ENCODE data around the gene KRT1.
A peak's percentile ranks its signal among the peaks of the same experiment; 100 is the strongest.
"Not testable (repeated sequence)": the region's sequence is repeated elsewhere in the genome, so short reads cannot be mapped to it uniquely, and the experiment has no call there.

Gene KRT1

DNA sequence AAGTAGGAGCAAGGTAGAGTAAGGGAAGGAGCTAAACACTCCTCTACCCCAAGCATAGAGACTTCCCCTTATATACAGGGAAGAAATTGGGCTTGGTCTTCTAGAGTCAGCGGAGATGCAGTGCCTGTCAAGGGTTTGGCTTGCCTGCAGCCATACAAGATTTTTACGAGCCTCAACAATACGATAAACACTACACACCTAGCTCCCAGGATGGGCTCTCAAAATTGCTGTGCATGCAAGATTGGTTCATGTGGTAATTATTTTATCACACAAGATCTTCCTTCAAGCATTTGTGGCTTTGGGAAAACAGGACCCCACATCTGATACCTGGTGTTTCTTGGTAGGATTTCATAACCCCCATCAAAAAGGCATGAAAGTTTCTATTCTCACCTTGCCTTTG, at the start of gene KRT1:
TSS of gene KRT1 (minus strand) at position 45 of the 400 bp plus-strand sequence. CDS start 59 bp downstream, outside the sequence.
- DNase-seq, result no peak

GRCh38 chr12:52729147-52729546, 48.9 kb upstream of the KRT1 start:
- no peak for DNase-seq

- no peak for DNase-seq
Observed at GRCh38 chr12:52728374-52728773, 48.2 kb upstream of the KRT1 start.

DNA sequence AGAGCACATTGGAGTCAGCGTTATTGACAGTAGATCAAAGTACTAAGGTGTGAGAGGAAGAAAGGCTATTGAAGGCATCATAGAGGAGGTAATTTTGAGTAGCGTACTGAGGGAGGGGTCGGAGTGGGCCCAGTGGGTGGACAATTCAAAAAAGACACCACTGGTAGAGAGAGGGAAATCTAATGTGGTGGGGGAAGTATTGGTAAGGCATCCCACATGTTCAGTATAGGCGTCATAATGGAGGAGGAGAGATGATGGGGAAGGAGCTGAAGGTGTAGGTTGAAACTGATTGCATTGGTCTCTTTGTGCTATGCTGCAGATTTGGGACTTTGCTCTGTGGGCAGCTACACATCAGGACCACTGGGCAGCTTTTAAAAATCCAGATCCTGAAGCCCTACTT, 46.8 kb upstream of the KRT1 start:
- DNase-seq, result no peak

DNA sequence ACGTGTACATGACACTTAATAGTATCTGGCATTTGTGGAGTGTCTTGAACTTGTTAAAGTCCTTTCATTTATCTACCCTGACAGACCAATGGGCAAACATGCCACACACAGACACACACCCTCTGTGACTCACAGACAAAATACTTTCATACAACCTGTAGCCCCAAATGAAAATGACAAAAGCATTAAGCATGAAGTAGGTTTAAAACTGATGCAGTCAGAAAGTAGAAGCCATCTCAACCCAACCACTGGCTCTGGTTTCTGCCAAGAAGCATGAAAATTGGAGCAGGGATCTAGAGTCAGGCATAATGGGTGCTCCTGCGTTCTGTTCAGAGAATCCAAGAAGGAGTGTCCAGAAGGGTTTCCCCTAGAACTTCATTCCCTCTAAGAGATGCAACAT, 46.2 kb upstream of the KRT1 start:
- DNase-seq, result no peak

DNA sequence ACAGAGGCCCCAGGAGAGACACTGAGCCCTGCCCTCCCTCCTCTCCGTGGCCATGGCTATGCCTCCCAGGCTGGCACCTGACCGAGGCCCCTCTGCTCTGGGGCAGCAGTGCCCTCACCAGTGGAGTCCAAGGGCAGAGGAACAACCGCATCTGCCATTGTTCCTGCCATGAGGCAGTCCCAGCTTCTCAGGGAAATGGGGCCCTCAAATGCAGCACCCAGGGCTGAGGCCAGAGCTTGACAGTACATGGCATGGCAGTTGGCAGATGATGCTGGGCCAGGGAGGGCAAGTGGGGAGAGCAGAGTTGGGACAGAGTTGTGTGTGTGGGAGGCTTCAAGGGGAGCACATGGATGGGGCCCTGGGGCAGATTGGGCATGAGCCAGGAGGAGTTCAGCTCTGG, 44.2 kb upstream of the KRT1 start:
- no peak for DNase-seq

- no peak for DNase-seq
Observed at GRCh38 chr12:52722680-52723079, 42.5 kb upstream of the KRT1 start.

GRCh38 chr12:52721838-52722470, 41.7 kb upstream of the KRT1 start:
- DNase-seq, result no peak

GRCh38 chr12:52720365-52720886, 40.2 kb upstream of the KRT1 start:
- no peak for DNase-seq

DNA sequence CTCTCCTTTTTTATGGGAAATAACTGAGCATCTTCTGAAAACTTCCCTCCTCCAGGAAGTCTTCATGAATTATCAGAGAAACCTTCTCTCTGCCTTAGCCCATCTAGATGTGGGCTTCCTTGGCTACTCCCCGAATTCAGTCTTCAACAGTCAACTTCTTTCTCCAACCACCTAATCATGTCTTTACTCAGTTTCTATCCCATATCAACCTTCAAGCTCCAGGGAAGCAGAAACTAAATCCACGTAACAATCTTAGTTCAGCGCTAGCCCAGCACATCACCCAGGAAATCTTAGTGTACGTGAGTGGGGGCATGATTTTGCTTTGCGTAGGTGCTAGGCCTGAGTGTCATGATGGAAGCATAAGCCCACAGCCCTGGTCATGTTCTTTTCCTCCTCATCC, 35.9 kb upstream of the KRT1 start:
- no peak for DNase-seq

DNA sequence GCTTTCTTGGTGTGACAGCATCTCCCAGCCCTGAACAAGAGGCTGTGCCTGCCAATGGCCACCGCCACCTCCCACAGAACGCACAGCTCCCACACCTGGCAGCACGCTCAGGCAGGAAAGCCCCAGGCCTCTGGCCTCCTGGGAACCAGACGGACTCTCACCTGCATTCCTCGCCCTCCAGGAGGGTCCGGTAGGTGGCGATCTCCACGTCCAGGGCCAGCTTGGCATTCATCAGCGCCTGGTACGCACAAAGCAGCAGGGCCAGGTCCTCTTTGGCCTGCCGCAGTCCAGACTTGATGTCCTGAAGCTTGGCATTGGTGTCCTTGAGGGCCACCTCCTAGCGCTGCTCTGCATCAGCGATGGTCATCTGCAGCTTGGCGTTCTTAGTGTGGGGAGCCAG, 35.2 kb upstream of the KRT1 start:
- no peak for DNase-seq

DNA sequence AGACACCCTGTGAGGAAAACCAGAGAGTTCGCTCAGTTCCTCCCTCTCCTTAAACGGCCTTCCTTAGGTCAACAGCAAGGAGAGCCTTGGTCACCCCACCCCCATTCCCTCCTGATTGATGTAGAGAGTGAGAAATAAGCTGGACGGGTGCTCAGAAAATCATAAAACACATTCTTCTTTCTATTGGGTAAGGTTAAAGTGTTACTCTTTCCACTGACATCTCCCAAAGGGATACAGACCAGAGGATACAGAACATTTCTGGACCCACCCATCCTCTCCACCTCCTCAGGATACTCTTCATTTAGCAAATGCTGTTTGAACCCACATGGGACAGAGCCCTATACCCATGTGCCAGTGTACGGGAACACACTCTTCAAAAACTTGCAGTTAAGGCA, 34.7 kb upstream of the KRT1 start:
- no peak for DNase-seq

DNA sequence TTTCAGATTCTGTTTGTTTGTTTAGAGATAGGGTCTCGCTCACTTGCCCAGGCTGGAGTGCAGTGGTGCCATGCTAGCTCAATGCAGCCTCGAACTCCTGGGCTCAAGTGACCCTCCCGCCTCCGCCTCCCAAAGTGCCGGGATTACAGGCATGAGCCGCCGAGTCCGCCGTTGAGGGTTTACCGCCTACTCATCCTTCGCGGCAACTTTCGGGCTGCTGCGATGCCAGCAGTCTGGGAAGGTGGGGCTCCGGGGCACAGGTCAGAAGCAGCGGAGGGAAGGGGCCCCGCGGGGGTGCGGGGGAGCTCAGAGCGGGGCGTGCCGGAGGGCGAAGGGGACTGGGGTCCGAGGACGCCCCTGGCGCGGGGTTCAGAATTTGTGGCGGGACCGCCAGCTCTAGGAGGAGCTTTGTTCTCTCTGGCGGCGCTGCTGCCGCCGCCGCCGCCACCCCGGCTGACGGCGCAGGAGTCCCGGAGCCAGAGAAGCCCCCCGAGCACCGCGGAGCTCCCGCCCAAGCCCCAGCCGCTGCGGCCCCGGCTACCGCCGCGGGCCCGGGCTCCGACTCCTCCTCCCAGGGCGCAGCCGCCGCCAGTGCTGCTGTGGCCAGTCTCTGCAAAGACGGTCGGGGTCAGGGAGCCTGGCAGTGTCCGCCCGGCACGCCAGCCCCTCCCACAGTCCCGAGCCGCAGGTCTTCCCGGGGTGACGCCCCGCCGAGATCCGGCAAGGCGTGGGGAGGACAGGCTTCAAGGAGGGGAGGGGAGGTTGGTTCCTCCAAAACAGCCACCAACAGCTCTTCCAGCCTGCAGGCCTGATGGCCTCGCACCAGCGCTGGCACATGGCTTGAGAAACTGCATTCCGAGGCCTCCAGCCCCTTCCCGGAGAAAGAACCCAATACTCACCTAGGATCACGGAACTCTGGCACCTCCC, 34.0 kb upstream of the KRT1 start:
- peak in 1 of 4 experiments; percentile 8 for DNase-seq

DNA sequence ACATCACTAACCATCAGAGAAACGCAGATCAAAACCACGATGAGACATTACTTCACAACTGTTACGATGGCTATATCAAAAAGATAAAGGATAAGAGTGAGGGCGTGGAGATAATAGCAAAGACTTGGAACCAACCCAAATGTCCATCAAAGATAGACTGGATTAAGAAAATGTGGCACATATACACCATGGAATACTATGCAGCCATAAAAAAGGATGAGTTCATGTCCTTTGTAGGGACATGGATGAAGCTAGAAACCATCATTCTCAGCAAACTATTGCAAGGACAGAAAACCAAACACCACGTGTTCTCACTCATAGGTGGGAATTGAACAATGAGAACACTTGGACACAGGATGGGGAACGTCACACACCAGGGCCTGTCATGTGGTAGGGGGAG, 31.9 kb upstream of the KRT1 start:
- DNase-seq, result not testable (repeated sequence)

DNA sequence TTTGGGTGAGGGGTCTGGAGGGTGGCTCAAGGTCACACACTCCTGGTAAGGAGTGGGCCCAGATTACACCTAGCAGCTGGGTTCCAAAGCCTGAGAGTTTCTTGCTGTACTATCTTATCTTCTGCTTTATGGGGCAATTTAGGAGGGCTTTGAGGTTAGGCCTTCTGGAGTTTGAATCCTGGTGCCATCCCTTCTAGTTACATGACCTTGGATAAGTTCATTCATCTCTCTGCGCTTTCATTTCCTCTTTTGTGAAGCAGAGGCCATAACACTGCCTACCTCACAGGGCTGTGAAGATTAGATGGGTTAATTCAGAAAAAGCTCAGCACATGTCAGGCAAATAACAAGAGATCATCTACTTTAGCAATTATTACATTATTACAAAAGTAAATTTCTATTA, 30.5 kb upstream of the KRT1 start:
- no peak for DNase-seq

DNA sequence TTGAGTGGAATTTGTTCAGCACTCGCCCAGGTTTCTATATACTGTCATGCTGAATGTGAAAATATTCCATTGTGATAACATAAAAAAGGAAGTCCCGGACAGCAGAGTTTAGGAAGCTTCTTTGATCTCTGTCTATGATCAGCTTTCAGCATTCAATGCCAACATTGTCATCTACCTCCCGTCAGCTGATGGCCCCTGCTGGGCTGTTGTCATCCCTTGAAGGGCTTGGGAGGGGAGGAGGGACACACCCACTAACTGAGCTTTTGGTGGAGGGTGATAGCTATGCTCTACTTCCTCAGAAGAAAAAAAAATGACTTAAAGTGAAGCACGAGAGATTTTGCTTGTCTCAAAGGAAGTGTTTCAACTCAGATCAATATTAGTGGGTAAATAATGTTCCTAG, 27.8 kb upstream of the KRT1 start:
- DNase-seq, result peak in 1 of 4 experiments; percentile 10

GRCh38 chr12:52704464-52704863, 24.3 kb upstream of the KRT1 start:
- no peak for DNase-seq

DNA sequence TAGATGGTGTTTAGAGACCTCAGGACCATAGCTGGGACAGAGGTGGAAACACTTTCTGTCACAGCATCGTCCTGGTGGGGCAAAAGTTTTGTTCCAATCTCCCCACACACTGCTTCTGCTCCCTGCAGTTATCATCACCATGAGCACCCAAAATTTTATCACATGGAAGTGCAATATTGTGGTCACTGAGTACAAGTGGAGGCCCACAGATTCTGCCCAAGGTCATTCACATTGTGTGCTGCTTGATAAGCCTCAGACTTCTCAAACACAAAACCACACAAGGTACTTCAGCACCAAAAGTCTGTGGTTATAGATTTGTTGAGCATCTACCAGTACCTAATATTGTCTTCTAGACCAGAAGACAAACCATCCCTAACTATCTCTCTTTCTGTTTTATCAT, 23.7 kb upstream of the KRT1 start:
- DNase-seq, result no peak

- DNase-seq, result no peak
Observed at GRCh38 chr12:52703424-52703823, 23.2 kb upstream of the KRT1 start, which contains the start of gene KRT77. Gene KRT77, minus strand, starts transcription at chr12:52703524. Its CDS starts 90 bp downstream, at chr12:52703434.

- DNase-seq, result no peak
Observed at GRCh38 chr12:52702338-52702737, 22.1 kb upstream of the KRT1 start.

GRCh38 chr12:52701281-52701680, 21.1 kb upstream of the KRT1 start:
- no peak for DNase-seq

- no peak for DNase-seq
Observed at GRCh38 chr12:52699960-52700359, 19.8 kb upstream of the KRT1 start.

DNA sequence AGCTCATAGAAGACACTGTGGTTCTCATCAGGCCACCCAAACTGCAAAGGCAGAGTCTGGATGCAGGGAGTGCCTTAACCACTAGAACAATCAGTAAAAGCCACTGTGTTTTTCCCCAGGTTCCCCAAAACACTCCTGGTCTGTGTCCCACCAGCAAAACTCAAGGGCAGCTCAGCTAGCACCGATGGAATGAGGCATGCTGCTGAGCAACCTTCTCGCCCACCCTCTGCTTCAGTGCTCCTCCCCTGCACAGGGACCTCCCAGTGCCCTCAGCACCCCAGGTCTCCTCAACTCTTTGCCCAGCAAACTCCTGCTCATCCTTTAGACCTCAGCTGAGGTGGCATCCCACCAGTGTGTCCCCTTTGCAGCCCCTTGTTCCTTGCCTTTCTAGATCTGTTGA, 19.2 kb upstream of the KRT1 start:
- no peak for DNase-seq

Data from activated naive CD4-positive, alpha-beta T cell (primary cell).